ENCODE measurements around the gene MYO1D.

DNA sequence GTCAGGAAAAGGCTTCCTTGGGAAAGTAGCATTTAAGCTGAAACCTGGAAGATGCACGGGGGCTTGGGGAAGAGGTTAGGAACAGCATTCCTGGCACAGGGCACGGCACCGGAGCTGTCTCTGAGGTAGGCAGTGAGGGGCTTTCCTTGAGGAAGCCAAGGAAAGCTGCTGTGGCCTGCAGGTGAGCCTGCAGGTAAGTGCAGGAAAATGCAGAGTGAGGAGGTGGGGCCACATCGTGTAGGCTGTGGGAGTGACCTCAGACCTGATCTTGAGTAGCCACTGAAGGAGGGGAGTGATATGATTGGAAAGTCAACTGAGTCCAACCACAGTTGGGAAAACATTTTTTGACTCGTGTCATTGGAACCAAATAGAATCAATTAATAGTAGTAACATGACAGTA is 310.6 kb downstream of the MYO1D start:
- TF ChIP-seq, protein P1, sequence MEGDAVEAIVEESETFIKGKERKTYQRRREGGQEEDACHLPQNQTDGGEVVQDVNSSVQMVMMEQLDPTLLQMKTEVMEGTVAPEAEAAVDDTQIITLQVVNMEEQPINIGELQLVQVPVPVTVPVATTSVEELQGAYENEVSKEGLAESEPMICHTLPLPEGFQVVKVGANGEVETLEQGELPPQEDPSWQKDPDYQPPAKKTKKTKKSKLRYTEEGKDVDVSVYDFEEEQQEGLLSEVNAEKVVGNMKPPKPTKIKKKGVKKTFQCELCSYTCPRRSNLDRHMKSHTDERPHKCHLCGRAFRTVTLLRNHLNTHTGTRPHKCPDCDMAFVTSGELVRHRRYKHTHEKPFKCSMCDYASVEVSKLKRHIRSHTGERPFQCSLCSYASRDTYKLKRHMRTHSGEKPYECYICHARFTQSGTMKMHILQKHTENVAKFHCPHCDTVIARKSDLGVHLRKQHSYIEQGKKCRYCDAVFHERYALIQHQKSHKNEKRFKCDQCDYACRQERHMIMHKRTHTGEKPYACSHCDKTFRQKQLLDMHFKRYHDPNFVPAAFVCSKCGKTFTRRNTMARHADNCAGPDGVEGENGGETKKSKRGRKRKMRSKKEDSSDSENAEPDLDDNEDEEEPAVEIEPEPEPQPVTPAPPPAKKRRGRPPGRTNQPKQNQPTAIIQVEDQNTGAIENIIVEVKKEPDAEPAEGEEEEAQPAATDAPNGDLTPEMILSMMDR (IDR thresholded peaks at IDR 0.05) = no peak
- TF ChIP-seq POLR2A (IDR thresholded peaks at IDR 0.05) (no peak), EP300 (IDR thresholded peaks at IDR 0.05) (no peak)
